NCI-H82 treated with DMSO at 0.1 percent for 48 hours (cell line): ENCODE data around the gene CTRL.
A peak's percentile ranks its signal among the peaks of the same experiment; 100 is the strongest.
"Not testable (repeated sequence)": the region's sequence is repeated elsewhere in the genome, so short reads cannot be mapped to it uniquely, and the experiment has no call there.

Source experiments
- DNase-seq: peaks from one replicate; lab custom pipeline; 2025; ENCODE audit not compliant: unreplicated experiment; lab: John Stamatoyannopoulos, UW

Gene CTRL

GRCh38 chr16:67941469-67942199 lies 10.0 kb upstream of the CTRL start:
- no peak for DNase-seq

GRCh38 chr16:67940446-67941089 lies 8.9 kb upstream of the CTRL start:
- no peak for DNase-seq

- no peak for DNase-seq
Measured at GRCh38 chr16:67939507-67940445, 8.1 kb upstream of the CTRL start.

GRCh38 chr16:67937713-67938112 lies 6.1 kb upstream of the CTRL start:
- not testable (repeated sequence) for DNase-seq

GRCh38 chr16:67936880-67937605 lies 5.4 kb upstream of the CTRL start:
- no peak for DNase-seq

- no peak for DNase-seq
Measured at GRCh38 chr16:67936124-67936879, 4.6 kb upstream of the CTRL start, which contains the start of gene PSMB10. PSMB10 (minus strand) TSS chr16:67936850; CDS start chr16:67936749, 101 bp downstream.

GRCh38 chr16:67935402-67936123 lies 3.9 kb upstream of the CTRL start:
- DNase-seq, result peak; percentile 92

GRCh38 chr16:67935101-67935401 lies 3.4 kb upstream of the CTRL start:
- no peak for DNase-seq

GRCh38 chr16:67934306-67935100 lies 2.8 kb upstream of the CTRL start:
- no peak for DNase-seq

- DNase-seq, result no peak
Measured at GRCh38 chr16:67933805-67934204, 2.1 kb upstream of the CTRL start.

GRCh38 chr16:67932462-67932840 lies 789 bp upstream of the CTRL start:
- no peak for DNase-seq

GRCh38 chr16:67930678-67931211 lies 917 bp downstream of the CTRL start:
- no peak for DNase-seq

- no peak for DNase-seq
Measured at GRCh38 chr16:67930191-67930590, 1.5 kb downstream of the CTRL start.

GRCh38 chr16:67928561-67929364 lies 2.9 kb downstream of the CTRL start:
- DNase-seq, result peak; percentile 19

GRCh38 chr16:67928147-67928546 lies 3.5 kb downstream of the CTRL start:
- no peak for DNase-seq

GRCh38 chr16:67927131-67927941 lies 4.3 kb downstream of the CTRL start:
- DNase-seq, result no peak

GRCh38 chr16:67926181-67926750 lies 5.4 kb downstream of the CTRL start:
- peak; percentile 7 for DNase-seq
